DOHH2 (cell line): ENCODE data around the gene PIM3.

ENCODE experiments used
- H3F3A ChIP-seq: fragments of 200-600 bp; sonication (generic), shearing (Covaris generic); 2 replicates; pipeline ENCODE4 v1.6.0; 2016; ENCODE audit warnings: antibody characterized with exemption, mild to moderate bottlenecking; ENCODE audit not compliant: control insufficient read depth, insufficient read depth
- H3K27ac ChIP-seq: fragments of 200-600 bp; sonication (generic); 2 replicates; pipeline ENCODE4 v1.5.1; 2014; ENCODE audit warnings: low read depth, mild to moderate bottlenecking, low read length, moderate library complexity
- H3K27me3 ChIP-seq: fragments of 200-600 bp; sonication (generic); 2 replicates; pipeline ENCODE4 v1.6.1; 2014; ENCODE audit warnings: mild to moderate bottlenecking, low read length, mixed read lengths; ENCODE audit not compliant: control insufficient read depth
- H3K36me3 ChIP-seq: fragments of 200-600 bp; sonication (generic); 2 replicates; pipeline ENCODE4 v1.6.1; 2014; ENCODE audit warnings: mild to moderate bottlenecking, low read length, moderate library complexity, mixed read lengths; ENCODE audit not compliant: control insufficient read depth
- H3K4me1 ChIP-seq: fragments of 200-600 bp; sonication (generic); 2 replicates; pipeline ENCODE4 v1.6.1; 2014; ENCODE audit warnings: mild to moderate bottlenecking, low read length, mixed read lengths; ENCODE audit not compliant: control insufficient read depth
- H3K4me2 ChIP-seq: fragments of 200-600 bp; sonication (generic); 2 replicates; pipeline ENCODE4 v1.6.0; 2014; ENCODE audit warnings: mild to moderate bottlenecking, low read length, moderate library complexity
- H3K4me3 ChIP-seq: fragments of 200-600 bp; sonication (generic); 2 replicates; pipeline ENCODE4 v1.5.1; 2014; ENCODE audit warnings: mild to moderate bottlenecking, low read length, mixed read lengths
- H3K79me2 ChIP-seq: fragments of 200-600 bp; sonication (generic); 2 replicates; pipeline ENCODE4 v1.6.1; 2014; ENCODE audit warnings: mild to moderate bottlenecking, low read length, mixed read lengths; ENCODE audit not compliant: control insufficient read depth
- H3K9me2 ChIP-seq: fragments of 200-600 bp; sonication (generic); replicated peaks from 2 replicates; pipeline ENCODE4 v1.6.1; 2014; ENCODE audit warnings: mild to moderate bottlenecking, low read length, mixed read lengths; ENCODE audit not compliant: control insufficient read depth
- H3K9me3 ChIP-seq: fragments of 200-600 bp; sonication (generic); 2 replicates; pipeline ENCODE4 v1.6.1; 2014; ENCODE audit warnings: antibody characterized with exemption, low read length, mixed read lengths; ENCODE audit not compliant: control insufficient read depth, insufficient read depth
- H4K20me1 ChIP-seq: fragments of 200-600 bp; sonication (generic); 2 replicates; pipeline ENCODE4 v1.6.0; 2014; ENCODE audit warnings: low read depth, mild to moderate bottlenecking, antibody characterized with exemption, low read length, moderate library complexity; ENCODE audit not compliant: control insufficient read depth, insufficient read depth
- EZH2phosphoT487 ChIP-seq: fragments of 200-600 bp; sonication (generic); IDR thresholded peaks from 2 replicates; pipeline ENCODE4 v1.6.1; 2017; ENCODE audit warnings: borderline replicate concordance, mild to moderate bottlenecking, antibody characterized with exemption, low read length, moderate library complexity, mixed read lengths
- TF ChIP-seq, protein P1 (sequence below): fragments of 200-600 bp; sonication (generic); IDR thresholded peaks from one replicate; pipeline ENCODE4 v1.5.1; 2014; ENCODE audit warnings: antibody characterized with exemption, mild to moderate bottlenecking, low read depth, low read length; ENCODE audit not compliant: poor library complexity, severe bottlenecking

Gene PIM3

DNA sequence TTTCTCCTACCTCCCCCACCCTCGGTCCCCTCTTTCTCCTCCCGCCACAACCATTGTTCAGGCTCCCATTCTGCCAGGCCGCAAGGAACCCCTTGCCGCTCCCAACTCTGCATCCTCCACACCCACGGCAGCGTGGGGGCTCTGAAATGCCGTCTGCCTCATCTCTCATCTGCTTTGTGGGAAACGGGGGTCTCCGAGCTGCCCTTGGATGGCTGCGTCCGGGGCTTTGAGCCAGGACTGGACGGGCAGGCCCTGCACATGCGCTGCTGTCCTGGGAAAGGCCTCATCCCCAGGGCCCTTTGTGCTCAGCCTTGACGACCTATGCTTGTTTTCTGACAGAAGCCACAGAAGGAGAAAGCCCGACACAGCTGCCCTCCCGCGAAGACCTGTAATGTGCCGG lies 33.7 kb upstream of the PIM3 start:
- Histone ChIP-seq H3K4me3 (no peak overlapping the region), H3K4me1 (peaks cover 83% of the 10 kb centered on the region), H3K4me2 (no peak overlapping the region), H3K36me3 (peaks cover 42% of the 10 kb centered on the region), H4K20me1 (no peaks in the 10 kb centered on the region), H3K79me2 (peaks cover 15% of the 10 kb centered on the region), H3K27me3 (no peaks in the 10 kb centered on the region), H3K9me3 (no peaks in the 10 kb centered on the region), H3F3A (peaks cover 48% of the 10 kb centered on the region), H3K27ac (peak overlapping the region; percentile 18; the same call in 1 of the 2 replicates), H3K9me2 (no peaks in the 10 kb centered on the region)
- no peak for TF ChIP-seq EZH2phosphoT487
- TF ChIP-seq, protein P1, sequence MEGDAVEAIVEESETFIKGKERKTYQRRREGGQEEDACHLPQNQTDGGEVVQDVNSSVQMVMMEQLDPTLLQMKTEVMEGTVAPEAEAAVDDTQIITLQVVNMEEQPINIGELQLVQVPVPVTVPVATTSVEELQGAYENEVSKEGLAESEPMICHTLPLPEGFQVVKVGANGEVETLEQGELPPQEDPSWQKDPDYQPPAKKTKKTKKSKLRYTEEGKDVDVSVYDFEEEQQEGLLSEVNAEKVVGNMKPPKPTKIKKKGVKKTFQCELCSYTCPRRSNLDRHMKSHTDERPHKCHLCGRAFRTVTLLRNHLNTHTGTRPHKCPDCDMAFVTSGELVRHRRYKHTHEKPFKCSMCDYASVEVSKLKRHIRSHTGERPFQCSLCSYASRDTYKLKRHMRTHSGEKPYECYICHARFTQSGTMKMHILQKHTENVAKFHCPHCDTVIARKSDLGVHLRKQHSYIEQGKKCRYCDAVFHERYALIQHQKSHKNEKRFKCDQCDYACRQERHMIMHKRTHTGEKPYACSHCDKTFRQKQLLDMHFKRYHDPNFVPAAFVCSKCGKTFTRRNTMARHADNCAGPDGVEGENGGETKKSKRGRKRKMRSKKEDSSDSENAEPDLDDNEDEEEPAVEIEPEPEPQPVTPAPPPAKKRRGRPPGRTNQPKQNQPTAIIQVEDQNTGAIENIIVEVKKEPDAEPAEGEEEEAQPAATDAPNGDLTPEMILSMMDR, result no peak

DNA sequence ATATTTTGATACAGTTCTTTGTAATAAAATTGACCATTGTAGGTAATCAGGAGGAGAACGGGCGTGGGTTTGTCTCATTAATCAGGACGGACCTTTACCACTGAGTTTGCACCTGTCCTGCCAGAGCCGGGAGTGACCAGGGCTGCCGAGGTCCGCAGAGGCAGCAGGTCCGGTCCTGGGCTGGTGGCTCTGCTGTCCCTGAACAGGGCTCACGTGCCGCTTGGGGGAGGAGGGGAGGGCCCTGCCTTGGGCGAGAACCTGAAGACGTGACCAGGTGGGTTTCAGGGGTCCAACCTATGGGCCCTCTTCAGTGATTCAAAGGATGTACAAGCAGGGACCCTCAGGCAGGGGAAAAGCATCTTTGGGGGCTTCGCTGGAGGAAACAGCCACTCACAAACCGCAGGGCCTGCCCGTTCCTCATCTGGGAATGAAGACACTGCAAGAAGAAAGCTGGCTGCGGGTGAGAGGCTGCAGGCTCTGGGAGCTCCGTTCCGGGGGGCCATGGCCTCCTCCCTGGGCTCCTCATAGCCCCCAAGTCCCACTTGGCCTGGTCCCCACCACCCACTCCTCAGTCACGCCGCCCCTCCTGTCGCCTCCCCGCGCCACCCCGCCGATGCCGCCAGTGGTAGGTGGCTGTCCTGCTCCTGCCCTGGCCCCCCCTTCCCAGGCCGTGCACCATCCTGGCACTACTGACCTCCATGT lies 32.9 kb upstream of the PIM3 start:
- no peak overlapping the region for H3K4me2 ChIP-seq
- H3K79me2 ChIP-seq, result peaks cover 10% of the 10 kb centered on the region
- peaks cover 83% of the 10 kb centered on the region for H3K4me1 ChIP-seq
- H3K9me2 ChIP-seq, result no peaks in the 10 kb centered on the region
- no peaks in the 10 kb centered on the region for H3K9me3 ChIP-seq
- TF ChIP-seq, protein P1, result no peak
- no peak for TF ChIP-seq EZH2phosphoT487
- H3F3A ChIP-seq, result peaks cover 49% of the 10 kb centered on the region
- H3K27ac ChIP-seq, result no peak overlapping the region
- peaks cover 36% of the 10 kb centered on the region for H3K36me3 ChIP-seq
- no peaks in the 10 kb centered on the region for H4K20me1 ChIP-seq
- H3K27me3 ChIP-seq, result no peaks in the 10 kb centered on the region
- H3K4me3 ChIP-seq, result no peak overlapping the region

GRCh38 chr22:49928185-49928495 lies 32.4 kb upstream of the PIM3 start:
- TF ChIP-seq, protein P1, result no peak
- no peak for TF ChIP-seq EZH2phosphoT487
- 0 out of 2 replicates have a peak overlapping the region, but pooled peaks have one; percentile 3 for H3K4me2 ChIP-seq
- H3K9me3 ChIP-seq, result no peaks in the 10 kb centered on the region
- no peaks in the 10 kb centered on the region for H3K27me3 ChIP-seq
- H4K20me1 ChIP-seq, result no peaks in the 10 kb centered on the region
- H3K9me2 ChIP-seq, result no peaks in the 10 kb centered on the region
- peaks cover 51% of the 10 kb centered on the region for H3F3A ChIP-seq
- peaks cover 84% of the 10 kb centered on the region for H3K4me1 ChIP-seq
- H3K4me3 ChIP-seq, result no peak overlapping the region
- H3K27ac ChIP-seq, result no peak overlapping the region
- peaks cover 33% of the 10 kb centered on the region for H3K36me3 ChIP-seq
- peaks cover 7% of the 10 kb centered on the region for H3K79me2 ChIP-seq
